SK-N-SH (cell line): ENCODE data around the gene SUCNR1.

Source experiments
- FOXJ3 ChIP-seq: sonication (generic); formaldehyde crosslinking; IDR thresholded peaks from 2 replicates; pipeline ENCODE4 v1.5.1; 2020; ENCODE audit warnings: mild to moderate bottlenecking, missing genetic modification reagents
- POLR2AphosphoS5 ChIP-seq: IDR thresholded peaks from 2 replicates; pipeline ENCODE4 v1.6.1; 2012; ENCODE audit warnings: low read depth, low read length
- SIN3A ChIP-seq: IDR thresholded peaks from 2 replicates; pipeline ENCODE4 v1.6.1; 2012; ENCODE audit warnings: low read depth, mild to moderate bottlenecking, low read length, moderate library complexity, borderline replicate concordance
- TF ChIP-seq, protein P1 (sequence below): fragments of 200-600 bp; sonication (generic); IDR thresholded peaks from 2 replicates; pipeline ENCODE4 v1.6.1; 2017; ENCODE audit warnings: antibody characterized with exemption, mild to moderate bottlenecking, moderate library complexity
- TF ChIP-seq, protein P2 (sequence below): IDR thresholded peaks from 2 replicates; pipeline ENCODE4; 2012

DNA sequence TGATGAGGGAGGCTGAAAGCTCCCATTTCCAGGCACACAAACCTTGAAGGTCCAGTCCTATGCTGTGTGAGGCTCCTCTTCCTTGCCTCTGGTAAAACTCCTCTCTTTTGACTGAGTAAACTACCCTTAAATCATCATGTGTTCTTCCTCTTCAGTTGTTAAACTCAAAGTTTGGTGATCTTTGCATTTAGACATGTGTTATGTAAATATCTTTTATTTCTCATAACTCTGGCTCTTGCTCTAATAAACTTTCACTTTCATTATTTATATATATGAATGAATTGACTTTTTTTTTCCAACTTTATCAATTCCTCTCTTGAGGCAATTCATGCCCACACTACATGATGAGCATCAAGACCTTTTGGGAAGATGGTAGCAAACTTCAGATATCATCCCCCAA lies 26.6 kb downstream of the SUCNR1 start:
- TF ChIP-seq SIN3A: no peak
- no peak for TF ChIP-seq FOXJ3 (CRISPR knock-in tag)
- TF ChIP-seq, protein P1, sequence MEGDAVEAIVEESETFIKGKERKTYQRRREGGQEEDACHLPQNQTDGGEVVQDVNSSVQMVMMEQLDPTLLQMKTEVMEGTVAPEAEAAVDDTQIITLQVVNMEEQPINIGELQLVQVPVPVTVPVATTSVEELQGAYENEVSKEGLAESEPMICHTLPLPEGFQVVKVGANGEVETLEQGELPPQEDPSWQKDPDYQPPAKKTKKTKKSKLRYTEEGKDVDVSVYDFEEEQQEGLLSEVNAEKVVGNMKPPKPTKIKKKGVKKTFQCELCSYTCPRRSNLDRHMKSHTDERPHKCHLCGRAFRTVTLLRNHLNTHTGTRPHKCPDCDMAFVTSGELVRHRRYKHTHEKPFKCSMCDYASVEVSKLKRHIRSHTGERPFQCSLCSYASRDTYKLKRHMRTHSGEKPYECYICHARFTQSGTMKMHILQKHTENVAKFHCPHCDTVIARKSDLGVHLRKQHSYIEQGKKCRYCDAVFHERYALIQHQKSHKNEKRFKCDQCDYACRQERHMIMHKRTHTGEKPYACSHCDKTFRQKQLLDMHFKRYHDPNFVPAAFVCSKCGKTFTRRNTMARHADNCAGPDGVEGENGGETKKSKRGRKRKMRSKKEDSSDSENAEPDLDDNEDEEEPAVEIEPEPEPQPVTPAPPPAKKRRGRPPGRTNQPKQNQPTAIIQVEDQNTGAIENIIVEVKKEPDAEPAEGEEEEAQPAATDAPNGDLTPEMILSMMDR: no peak
- TF ChIP-seq, protein P2, sequence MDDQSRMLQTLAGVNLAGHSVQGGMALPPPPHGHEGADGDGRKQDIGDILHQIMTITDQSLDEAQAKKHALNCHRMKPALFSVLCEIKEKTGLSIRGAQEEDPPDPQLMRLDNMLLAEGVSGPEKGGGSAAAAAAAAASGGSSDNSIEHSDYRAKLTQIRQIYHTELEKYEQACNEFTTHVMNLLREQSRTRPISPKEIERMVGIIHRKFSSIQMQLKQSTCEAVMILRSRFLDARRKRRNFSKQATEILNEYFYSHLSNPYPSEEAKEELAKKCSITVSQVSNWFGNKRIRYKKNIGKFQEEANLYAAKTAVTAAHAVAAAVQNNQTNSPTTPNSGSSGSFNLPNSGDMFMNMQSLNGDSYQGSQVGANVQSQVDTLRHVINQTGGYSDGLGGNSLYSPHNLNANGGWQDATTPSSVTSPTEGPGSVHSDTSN: no peak
- TF ChIP-seq POLR2AphosphoS5: no peak
